Measurements from ENCODE around the gene ADORA3.

ADORA3 gene

GRCh38 chr1:111471012-111471411, 32.4 kb downstream of the ADORA3 start:
- Histone ChIP-seq H3K27me3 (ENCODE audit: control insufficient read depth, insufficient read depth, low read length) (no peaks in the 10 kb centered on the region), H3K9me3 (replicated peaks; ENCODE audit: low read length) (no peaks in the 10 kb centered on the region), H3K36me3 (ENCODE audit: insufficient read depth, low read length) (peaks cover 13% of the 10 kb centered on the region), H3K9ac (ENCODE audit: low read depth, low read length) (no peak overlapping the region), H3K4me3 (ENCODE audit: low read length) (no peak overlapping the region), H3K4me2 (ENCODE audit: low read length) (no peak overlapping the region), H3K4me1 (ENCODE audit: control insufficient read depth, insufficient read depth, low read length) (no peaks in the 10 kb centered on the region)

GRCh38 chr1:111470596-111470995, 32.8 kb downstream of the ADORA3 start:
- no peak overlapping the region for H3K4me2 ChIP-seq (ENCODE audit: low read length)
- no peaks in the 10 kb centered on the region for H3K9me3 ChIP-seq (replicated peaks; ENCODE audit: low read length)
- no peak overlapping the region for H3K4me3 ChIP-seq (ENCODE audit: low read length)
- H3K9ac ChIP-seq (ENCODE audit: low read depth, low read length), result no peak overlapping the region
- H3K36me3 ChIP-seq (ENCODE audit: insufficient read depth, low read length), result peaks cover 13% of the 10 kb centered on the region
- no peaks in the 10 kb centered on the region for H3K27me3 ChIP-seq (ENCODE audit: control insufficient read depth, insufficient read depth, low read length)
- H3K4me1 ChIP-seq (ENCODE audit: control insufficient read depth, insufficient read depth, low read length), result no peaks in the 10 kb centered on the region

GRCh38 chr1:111469539-111469938, 33.9 kb downstream of the ADORA3 start:
- no peaks in the 10 kb centered on the region for H3K9me3 ChIP-seq (replicated peaks; ENCODE audit: low read length)
- H3K9ac ChIP-seq (ENCODE audit: low read depth, low read length), result no peak overlapping the region
- H3K4me2 ChIP-seq (ENCODE audit: low read length), result no peak overlapping the region
- no peaks in the 10 kb centered on the region for H3K27me3 ChIP-seq (ENCODE audit: control insufficient read depth, insufficient read depth, low read length)
- H3K36me3 ChIP-seq (ENCODE audit: insufficient read depth, low read length), result peaks cover 13% of the 10 kb centered on the region
- no peak overlapping the region for H3K4me3 ChIP-seq (ENCODE audit: low read length)
- no peaks in the 10 kb centered on the region for H3K4me1 ChIP-seq (ENCODE audit: control insufficient read depth, insufficient read depth, low read length)

- Histone ChIP-seq H3K4me2 (ENCODE audit: low read length) (no peak overlapping the region), H3K36me3 (ENCODE audit: insufficient read depth, low read length) (peaks cover 13% of the 10 kb centered on the region), H3K4me3 (ENCODE audit: low read length) (no peak overlapping the region), H3K9ac (ENCODE audit: low read depth, low read length) (no peak overlapping the region), H3K27me3 (ENCODE audit: control insufficient read depth, insufficient read depth, low read length) (no peaks in the 10 kb centered on the region), H3K9me3 (replicated peaks; ENCODE audit: low read length) (no peaks in the 10 kb centered on the region), H3K4me1 (ENCODE audit: control insufficient read depth, insufficient read depth, low read length) (no peaks in the 10 kb centered on the region)
Measured at GRCh38 chr1:111468717-111469100, 34.7 kb downstream of the ADORA3 start.

- H3K9ac ChIP-seq (ENCODE audit: low read depth, low read length), result no peak overlapping the region
- H3K4me2 ChIP-seq (ENCODE audit: low read length), result no peak overlapping the region
- H3K36me3 ChIP-seq (ENCODE audit: insufficient read depth, low read length), result peaks cover 13% of the 10 kb centered on the region
- H3K9me3 ChIP-seq (replicated peaks; ENCODE audit: low read length), result no peaks in the 10 kb centered on the region
- H3K27me3 ChIP-seq (ENCODE audit: control insufficient read depth, insufficient read depth, low read length), result no peaks in the 10 kb centered on the region
- H3K4me3 ChIP-seq (ENCODE audit: low read length), result no peak overlapping the region
- peaks cover under 1% of the 10 kb centered on the region for H3K4me1 ChIP-seq (ENCODE audit: control insufficient read depth, insufficient read depth, low read length)
Measured at GRCh38 chr1:111467865-111468716, 35.3 kb downstream of the ADORA3 start.

GRCh38 chr1:111466480-111466879, 37.0 kb downstream of the ADORA3 start:
- no peaks in the 10 kb centered on the region for H3K9me3 ChIP-seq (replicated peaks; ENCODE audit: low read length)
- peaks cover 16% of the 10 kb centered on the region for H3K36me3 ChIP-seq (ENCODE audit: insufficient read depth, low read length)
- H3K4me3 ChIP-seq (ENCODE audit: low read length), result no peak overlapping the region
- H3K4me1 ChIP-seq (ENCODE audit: control insufficient read depth, insufficient read depth, low read length), result peaks cover 6% of the 10 kb centered on the region
- H3K9ac ChIP-seq (ENCODE audit: low read depth, low read length), result no peak overlapping the region
- H3K4me2 ChIP-seq (ENCODE audit: low read length), result no peak overlapping the region
- no peaks in the 10 kb centered on the region for H3K27me3 ChIP-seq (ENCODE audit: control insufficient read depth, insufficient read depth, low read length)

GRCh38 chr1:111465754-111466153, 37.7 kb downstream of the ADORA3 start:
- Histone ChIP-seq H3K4me2 (ENCODE audit: low read length) (no peak overlapping the region), H3K36me3 (ENCODE audit: insufficient read depth, low read length) (peaks cover 11% of the 10 kb centered on the region), H3K9ac (ENCODE audit: low read depth, low read length) (no peak overlapping the region), H3K4me1 (ENCODE audit: control insufficient read depth, insufficient read depth, low read length) (peaks cover 6% of the 10 kb centered on the region), H3K4me3 (ENCODE audit: low read length) (no peak overlapping the region), H3K27me3 (ENCODE audit: control insufficient read depth, insufficient read depth, low read length) (no peaks in the 10 kb centered on the region), H3K9me3 (replicated peaks; ENCODE audit: low read length) (no peaks in the 10 kb centered on the region)

- peaks cover 27% of the 10 kb centered on the region for H3K36me3 ChIP-seq (ENCODE audit: insufficient read depth, low read length)
- H3K4me2 ChIP-seq (ENCODE audit: low read length), result peak overlapping the region; percentile 8
- no peak overlapping the region for H3K4me3 ChIP-seq (ENCODE audit: low read length)
Measured at GRCh38 chr1:111463029-111463683, 40.3 kb downstream of the ADORA3 start.

GRCh38 chr1:111462370-111463028, 40.9 kb downstream of the ADORA3 start:
- H3K36me3 ChIP-seq (ENCODE audit: insufficient read depth, low read length), result peaks cover 33% of the 10 kb centered on the region

More at GRCh38 chr1:111463029-111463683, 40.3 kb downstream of the ADORA3 start:
- peaks cover 6% of the 10 kb centered on the region for H3K4me1 ChIP-seq (ENCODE audit: control insufficient read depth, insufficient read depth, low read length)
- H3K27me3 ChIP-seq (ENCODE audit: control insufficient read depth, insufficient read depth, low read length), result no peaks in the 10 kb centered on the region
- H3K9me3 ChIP-seq (replicated peaks; ENCODE audit: low read length), result no peaks in the 10 kb centered on the region
- H3K9ac ChIP-seq (ENCODE audit: low read depth, low read length), result no peak overlapping the region

GRCh38 chr1:111461765-111462164, 41.7 kb downstream of the ADORA3 start:
- Histone ChIP-seq H3K9me3 (replicated peaks; ENCODE audit: low read length) (no peaks in the 10 kb centered on the region), H3K9ac (ENCODE audit: low read depth, low read length) (no peak overlapping the region), H3K4me2 (ENCODE audit: low read length) (no peak overlapping the region), H3K36me3 (ENCODE audit: insufficient read depth, low read length) (peaks cover 40% of the 10 kb centered on the region), H3K4me1 (ENCODE audit: control insufficient read depth, insufficient read depth, low read length) (peaks cover 6% of the 10 kb centered on the region), H3K27me3 (ENCODE audit: control insufficient read depth, insufficient read depth, low read length) (no peaks in the 10 kb centered on the region), H3K4me3 (ENCODE audit: low read length) (no peak overlapping the region)

More at GRCh38 chr1:111462370-111463028, 40.9 kb downstream of the ADORA3 start:
- no peaks in the 10 kb centered on the region for H3K27me3 ChIP-seq (ENCODE audit: control insufficient read depth, insufficient read depth, low read length)
- no peak overlapping the region for H3K9ac ChIP-seq (ENCODE audit: low read depth, low read length)
- H3K4me2 ChIP-seq (ENCODE audit: low read length), result no peak overlapping the region
- H3K4me3 ChIP-seq (ENCODE audit: low read length), result no peak overlapping the region
- H3K9me3 ChIP-seq (replicated peaks; ENCODE audit: low read length), result no peaks in the 10 kb centered on the region
- peaks cover 6% of the 10 kb centered on the region for H3K4me1 ChIP-seq (ENCODE audit: control insufficient read depth, insufficient read depth, low read length)

- Histone ChIP-seq H3K9ac (ENCODE audit: low read depth, low read length) (no peak overlapping the region), H3K36me3 (ENCODE audit: insufficient read depth, low read length) (peaks cover 55% of the 10 kb centered on the region), H3K9me3 (replicated peaks; ENCODE audit: low read length) (no peaks in the 10 kb centered on the region), H3K4me3 (ENCODE audit: low read length) (no peak overlapping the region), H3K4me1 (ENCODE audit: control insufficient read depth, insufficient read depth, low read length) (peaks cover 3% of the 10 kb centered on the region), H3K4me2 (ENCODE audit: low read length) (no peak overlapping the region), H3K27me3 (ENCODE audit: control insufficient read depth, insufficient read depth, low read length) (no peaks in the 10 kb centered on the region)
Measured at GRCh38 chr1:111455642-111456031, 47.8 kb downstream of the ADORA3 start.

Data from skeletal muscle satellite cell (primary cell).